NCI-H69 (cell line): ENCODE measurements around the gene SMC2.

Experiments used
- DNase-seq: peaks from one replicate; lab custom pipeline; 2025; lab: John Stamatoyannopoulos, UW

The SMC2 gene

DNA sequence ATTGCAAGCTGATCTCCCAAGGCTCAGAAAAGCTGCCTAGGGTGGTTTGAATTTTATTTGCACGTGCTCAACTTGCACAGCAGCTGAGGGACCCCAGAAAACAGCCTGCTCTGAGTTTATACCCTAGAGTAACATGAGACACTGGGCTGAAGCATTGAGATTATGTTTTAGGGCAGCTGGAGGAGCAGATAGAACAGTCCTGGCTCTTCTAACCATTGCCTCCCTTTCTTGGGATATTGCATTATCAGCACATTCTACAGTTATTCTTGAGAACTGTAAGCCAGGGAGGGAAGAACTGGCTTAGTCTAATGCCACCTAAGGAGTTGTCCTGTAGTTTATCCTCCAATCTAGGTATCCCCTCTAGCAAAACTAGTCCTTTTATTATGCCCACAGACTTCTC, 10.3 kb downstream of the SMC2 start:
- no peak for DNase-seq

DNA sequence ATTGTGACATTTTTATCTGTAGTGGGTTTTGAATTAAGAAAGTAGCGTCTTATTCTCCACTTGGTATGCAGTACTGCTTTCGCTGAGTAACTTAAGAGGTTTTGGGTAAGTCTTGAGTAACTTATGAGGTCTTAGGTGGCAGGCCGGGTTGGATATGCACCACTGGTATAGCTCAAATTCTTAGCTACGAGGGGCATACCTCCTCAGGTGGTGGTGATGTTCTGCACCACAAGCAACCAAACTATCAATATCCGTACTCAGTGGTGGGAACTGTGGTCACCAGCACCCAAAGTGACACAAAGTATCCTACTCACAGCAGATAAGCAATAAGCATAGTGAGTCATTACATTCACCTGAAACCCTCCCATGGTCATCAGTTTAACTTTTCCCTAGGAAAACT, 13.7 kb downstream of the SMC2 start:
- no peak for DNase-seq

DNA sequence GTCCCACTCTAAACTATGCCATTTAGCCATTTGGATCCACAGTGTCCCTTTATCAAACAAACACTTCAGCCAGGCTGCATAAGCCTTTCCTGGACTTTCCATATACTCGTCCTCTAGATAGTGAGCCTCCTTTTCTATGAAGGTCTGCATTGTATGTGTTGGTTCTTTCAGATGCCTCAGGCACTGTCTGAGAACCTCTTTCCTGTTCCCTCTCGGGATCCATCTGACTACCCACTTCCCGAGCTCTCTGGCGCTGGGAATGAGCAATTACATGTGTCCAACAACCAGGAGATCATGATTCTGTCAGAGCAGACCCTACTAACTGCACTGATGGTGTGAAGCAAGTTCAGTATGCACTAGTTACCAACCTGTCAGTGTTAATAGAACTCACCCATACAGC, 14.2 kb downstream of the SMC2 start:
- DNase-seq = no peak

DNA sequence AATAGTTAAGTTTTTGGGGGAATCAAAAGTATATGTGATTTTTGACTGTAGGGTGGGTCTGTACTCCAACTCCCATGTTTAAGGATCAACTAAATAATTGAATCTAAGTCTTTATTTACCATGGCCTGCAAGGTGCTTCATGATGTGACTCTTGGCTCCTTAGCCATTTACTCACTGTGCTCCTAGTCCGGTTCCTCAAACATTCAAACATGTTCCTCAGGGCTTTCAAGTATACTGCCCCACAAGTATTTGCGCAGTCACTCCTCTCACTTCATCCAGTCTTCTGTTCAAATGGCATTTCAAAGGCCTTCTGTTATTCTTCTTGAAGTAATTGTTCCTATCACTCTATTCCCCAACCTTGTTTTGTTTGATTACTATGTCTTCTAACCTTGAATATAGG, 16.4 kb downstream of the SMC2 start:
- DNase-seq = no peak

DNA sequence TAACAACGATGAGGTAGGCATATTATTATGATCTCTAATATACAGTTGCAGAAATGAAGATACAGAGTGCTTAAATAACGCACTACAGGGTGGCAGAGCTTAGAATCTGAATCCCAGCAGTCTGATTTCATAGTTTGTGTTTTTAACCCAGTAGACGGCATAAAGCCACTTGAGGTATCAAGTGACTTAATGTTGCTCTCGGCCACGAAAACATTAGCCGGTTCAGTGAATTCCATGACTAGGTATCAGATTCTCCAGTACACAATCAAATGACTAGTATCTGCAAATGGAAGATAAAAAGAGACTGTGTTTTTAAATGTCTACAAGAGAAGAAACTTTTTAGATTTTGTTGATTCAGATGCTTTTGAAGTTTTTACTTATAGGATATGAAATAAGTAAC, 24.8 kb downstream of the SMC2 start:
- DNase-seq = peak; percentile 7

DNA sequence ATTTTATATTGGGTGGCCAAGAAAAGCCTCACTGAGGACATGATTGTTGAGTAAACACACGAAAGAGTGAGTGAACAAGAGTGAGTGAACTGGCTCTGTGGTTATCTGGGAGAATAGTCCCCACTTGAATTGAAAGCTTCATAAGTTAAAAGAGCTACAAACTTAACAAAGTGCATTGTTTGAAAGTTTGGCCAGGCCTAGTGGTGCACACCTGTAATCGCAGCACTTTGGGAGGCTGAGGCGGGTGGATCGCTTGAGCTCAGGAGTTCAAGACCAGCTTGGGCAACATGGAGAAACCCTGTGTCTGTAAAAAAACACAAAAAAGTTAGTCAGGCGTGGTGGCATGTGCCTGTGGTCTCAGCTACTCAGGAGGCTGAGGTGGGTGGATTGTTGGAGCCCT, 26.9 kb downstream of the SMC2 start:
- DNase-seq = no peak

DNA sequence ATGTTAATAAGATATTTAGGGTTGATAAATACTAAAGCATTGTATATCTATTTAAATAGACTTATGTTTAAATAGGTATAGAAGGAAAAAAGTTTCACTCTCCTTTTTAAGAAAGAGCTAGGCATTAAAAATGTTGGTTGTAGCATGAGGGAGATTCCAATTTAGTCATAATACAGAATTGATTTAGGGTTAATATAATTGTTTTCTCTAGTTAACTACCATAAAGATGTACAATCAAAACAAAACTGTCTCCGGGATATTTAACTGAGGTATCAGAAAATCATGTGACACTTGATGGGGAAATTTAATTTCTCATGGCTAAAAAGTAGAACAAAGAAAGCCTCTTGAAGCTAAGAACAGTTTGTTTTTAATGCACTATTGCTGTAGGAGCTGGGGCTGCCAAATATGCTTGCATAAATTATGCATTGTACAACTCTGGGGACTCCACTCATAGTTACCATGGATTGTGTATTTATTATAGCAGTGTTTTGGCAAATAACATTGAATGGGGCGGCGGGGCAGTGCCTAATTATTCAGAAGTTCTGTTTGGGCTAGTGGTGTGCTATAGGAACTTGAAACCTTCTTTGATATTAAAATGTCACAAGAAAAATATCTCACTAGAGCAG, 44.2 kb downstream of the SMC2 start:
- no peak for DNase-seq

DNA sequence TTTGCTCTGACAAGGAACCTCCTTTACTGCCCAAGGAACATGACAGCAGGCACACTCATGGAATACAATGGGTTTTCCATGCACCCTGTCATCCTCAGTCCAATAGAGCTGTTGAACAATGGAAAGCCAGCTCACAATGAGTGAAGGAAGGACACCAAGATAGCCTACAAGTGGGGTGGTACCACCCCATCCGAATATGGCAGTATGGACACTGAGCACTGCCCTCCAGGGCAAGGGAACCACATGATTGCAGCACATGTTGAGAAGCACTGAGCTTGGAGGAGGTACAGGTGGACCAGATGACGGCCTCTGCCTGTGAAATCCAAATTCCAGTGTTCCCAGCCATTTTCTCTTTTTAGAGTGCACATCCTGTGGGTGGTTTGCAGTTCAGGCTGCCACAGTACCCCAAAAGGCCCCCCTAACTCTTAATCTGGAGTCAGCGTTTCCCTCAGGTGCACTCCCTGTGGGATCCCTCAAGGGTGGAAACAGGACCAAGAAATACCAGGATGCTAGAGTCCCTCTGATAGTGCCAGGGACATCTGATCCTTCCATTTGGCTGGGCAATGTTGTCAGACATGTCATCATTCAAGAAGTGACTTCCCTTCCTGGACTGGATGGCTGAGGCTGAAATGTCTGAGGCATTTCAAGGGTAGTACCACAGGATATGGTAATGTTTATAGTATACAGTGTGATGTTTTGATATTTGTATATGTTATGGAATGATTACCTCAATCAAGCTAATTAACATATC, 48.9 kb downstream of the SMC2 start:
- DNase-seq = no peak

DNA sequence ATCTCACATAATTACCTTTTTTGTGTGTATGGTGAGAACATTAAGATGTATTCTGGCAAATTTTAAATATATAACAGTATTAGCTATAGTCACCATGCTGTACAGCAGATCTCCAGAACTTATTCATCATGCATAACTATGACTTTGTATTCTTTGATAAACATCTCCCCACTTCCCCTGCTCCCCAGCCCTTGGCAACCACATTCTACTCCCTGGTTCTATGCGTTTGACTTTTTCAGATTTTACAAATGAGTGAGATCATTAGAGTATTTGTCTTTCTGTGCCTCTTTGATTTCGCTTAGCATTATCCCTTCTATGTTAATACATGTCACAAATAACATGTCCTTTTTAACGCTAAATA, 49.4 kb downstream of the SMC2 start:
- no peak for DNase-seq

DNA sequence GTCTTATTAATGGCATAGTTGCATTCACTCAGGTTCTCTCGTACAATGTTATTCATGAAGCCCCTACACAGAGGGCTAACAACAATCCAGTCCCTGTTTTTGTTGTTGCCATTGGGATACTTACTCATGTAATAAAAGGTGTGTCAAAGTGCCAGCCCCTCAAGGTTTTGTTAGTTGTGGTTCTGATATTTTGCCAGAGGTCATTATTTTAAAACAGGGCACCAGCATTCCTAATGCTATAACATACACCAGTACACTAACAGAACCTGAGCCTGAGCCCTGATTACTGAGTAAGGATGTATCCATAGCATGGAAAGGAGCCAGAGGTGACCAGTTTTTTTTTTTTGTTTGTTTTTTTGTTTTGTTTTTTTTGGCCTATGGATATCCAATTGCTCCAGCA, 50.2 kb downstream of the SMC2 start:
- DNase-seq = no peak

DNA sequence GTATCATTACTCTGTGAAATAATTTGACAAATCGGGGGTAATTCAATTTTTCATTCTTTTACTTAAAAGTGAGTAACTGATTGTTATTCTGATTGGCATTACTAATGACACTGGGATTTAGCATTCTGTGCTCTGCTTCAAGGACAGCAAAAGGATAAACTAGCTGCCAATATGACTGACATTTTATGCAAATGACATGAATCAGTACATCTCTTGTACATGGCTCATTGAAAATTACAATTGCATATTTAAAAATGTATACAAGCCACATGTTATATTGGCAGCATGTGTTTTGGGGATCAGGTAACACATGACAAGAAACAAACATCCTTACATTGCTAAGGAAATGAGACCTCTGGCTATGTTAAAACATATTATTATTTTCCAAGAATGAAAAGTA, 79.0 kb downstream of the SMC2 start:
- DNase-seq = no peak

DNA sequence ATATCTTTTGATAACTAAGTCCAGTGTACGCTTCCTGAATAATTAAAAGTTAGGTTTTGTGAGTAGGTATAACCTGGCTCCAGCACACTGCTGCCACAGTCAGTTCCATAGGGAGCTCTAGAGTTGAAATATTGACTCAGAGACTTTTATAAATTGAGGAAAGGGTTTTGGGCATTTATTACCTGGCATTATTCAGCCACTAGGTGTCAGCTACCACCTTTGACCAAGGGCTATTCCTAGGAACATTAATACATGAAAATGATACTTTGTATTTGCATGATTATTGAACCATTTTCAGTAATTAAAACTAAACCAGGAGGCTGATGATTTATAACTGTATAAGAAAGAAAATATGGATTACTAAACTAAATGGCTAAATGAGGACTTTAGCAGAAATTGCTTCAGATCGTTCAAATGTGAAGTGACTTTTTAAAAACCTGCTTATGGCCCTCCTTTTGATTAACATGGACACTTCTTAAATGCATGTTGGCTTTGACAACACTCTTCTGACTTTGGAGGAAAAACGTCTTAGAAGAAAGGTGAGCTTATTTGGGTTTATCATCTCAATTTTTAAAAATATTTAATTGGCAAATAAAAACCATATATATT, 83.0 kb downstream of the SMC2 start:
- DNase-seq = peak; percentile 75

DNA sequence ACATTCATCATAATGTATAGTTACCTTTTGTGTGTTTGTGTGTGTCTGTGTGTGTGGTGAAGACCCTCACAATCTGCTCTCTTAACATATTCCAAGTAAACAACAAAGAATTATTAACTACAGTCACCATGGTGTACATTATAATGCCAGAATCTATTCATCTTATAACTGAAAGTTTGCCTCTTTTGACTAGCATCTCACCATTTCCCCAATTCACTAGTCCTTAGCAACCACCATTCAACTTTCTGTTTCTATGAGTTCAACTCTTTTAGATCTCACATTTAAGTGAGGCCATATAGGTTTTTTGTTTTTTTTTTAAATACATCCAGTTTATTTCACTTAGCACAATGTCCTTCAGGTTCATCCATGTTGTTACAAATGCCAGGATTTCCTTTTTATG, 83.6 kb downstream of the SMC2 start:
- DNase-seq = no peak
